Measurements from ENCODE around the gene MRPS16. TPM values are rescaled to one million over a fixed set of nuclear protein-coding genes. Genes with fewer than 3 reads are reported as not detected.

Gene MRPS16
- total and polyA plus RNA-seq, 9 of the 15 experiments (the other 6 are each of a cell fraction or from before 2014, with no cell fraction given) = 65.0 to 239 (median 146) TPM

GRCh38 chr10:73264423-73264822 is 12.0 kb upstream of the MRPS16 start:
- intact Hi-C loops (cut with micrococcal nuclease) (loop anchor here (1.0 kb wide), 1 partner anchor 265 kb away; no protein-coding TSS in a partner anchor), in situ Hi-C loops (cut with MboI) (no loop called here)
- FAIRE-seq = no peak
- BruUV-seq (replicated peaks) = no TSS peak
- no peak for DNase-seq (ENCODE audit: extremely low read depth in 1 of 4, low spot score in 3 of 4)
- WGBS (ENCODE audit: insufficient coverage, low coverage, missing lambda C conversion rate) = 79% methylated on average over 2 of the region's 2 CpGs
- Histone ChIP-seq H3K9ac (ENCODE audit: insufficient read depth in 1 of 2, low read depth in 2 of 2, low read length in 2 of 2) (no peak overlapping the region), H3K9me1 (ENCODE audit: control insufficient read depth, insufficient read depth, low read length) (no peaks in the 10 kb centered on the region), H3K27me3 (ENCODE audit: control insufficient read depth in 2 of 2, insufficient read depth in 2 of 2, low read length in 2 of 2) (no peaks in the 10 kb centered on the region), H2AFZ (ENCODE audit: low read depth, low read length) (no peak overlapping the region), H3K9me3 (replicated peaks; ENCODE audit: control insufficient read depth, insufficient read depth, low read depth, low read length) (peaks cover 7% of the 10 kb centered on the region; the same call in 1 of the 2 replicates), H3K27ac (ENCODE audit: extremely low read depth, low read depth, low read length) (no peak overlapping the region), H3K4me3 (no peak overlapping the region), H3K4me1 (replicated peaks in 1 of 2; ENCODE audit: control insufficient read depth in 2 of 2, insufficient read depth in 2 of 2, low read length in 2 of 2) (peaks cover 0 to 7% of the 10 kb centered on the region in 2 experiments; a peak in 2 of 5 replicates), H3K79me2 (ENCODE audit: control insufficient read depth, insufficient read depth, low read length) (no peaks in the 10 kb centered on the region), H4K20me1 (replicated peaks; ENCODE audit: control insufficient read depth, insufficient read depth, low read length) (no peaks in the 10 kb centered on the region), H3K4me2 (ENCODE audit: insufficient read depth, low read length) (no peak overlapping the region), H3K36me3 (ENCODE audit: control insufficient read depth, insufficient read depth, low read length) (no peaks in the 10 kb centered on the region)
- ATAC-seq = no peak
- CTCF ChIA-PET (ENCODE audit: low intra/inter-chr PET ratio) = interaction anchor here (1.1 to 2.1 kb wide), 2 partner anchors 377 to 379 kb away, joined by 4 to 13 read pairs; no protein-coding TSS in a partner anchor
- POLR2A ChIA-PET = interaction anchor here (0.9 to 4.1 kb wide), 6 partner anchors 8 to 31 kb away, joined by 3 to 26 read pairs (median 6); partner anchors contain the start of genes DNAJC9 and MRPS16
- TF ChIP-seq NELFE (IDR thresholded peaks at IDR 0.05; ENCODE audit: insufficient read depth, insufficient read length) = no peak
- no peak for TF ChIP-seq NR4A1 (CRISPR knock-in tag; IDR thresholded peaks at IDR 0.05)
- TF ChIP-seq NR4A1 (tag; IDR thresholded peaks at IDR 0.05) = no peak
- no peak for TF ChIP-seq U2AF2 (optimal IDR thresholded peaks at IDR 0.05; ENCODE audit: low read depth, low read length)
- no peak for TF ChIP-seq TARDBP (IDR thresholded peaks at IDR 0.05)
- TF ChIP-seq POLR2G (IDR thresholded peaks at IDR 0.05; ENCODE audit: low read depth, low read length) = no peak
- no peak for TF ChIP-seq CBFB (CRISPR knock-in tag; IDR thresholded peaks at IDR 0.05)
- no peak for TF ChIP-seq ZNF253 (CRISPR knock-in tag; conservative IDR thresholded peaks at IDR 0.05)
- TF ChIP-seq MAFG (tag; conservative IDR thresholded peaks at IDR 0.05) = peak; percentile 79
- peak; percentile 40; the same call in 1 of the 2 replicates for TF ChIP-seq MAFK (IDR thresholded peaks at IDR 0.05; ENCODE audit: low read length)
- no peak for TF ChIP-seq ARID2 (IDR thresholded peaks at IDR 0.05)
- TF ChIP-seq ZNF316 (IDR thresholded peaks at IDR 0.05) = peak; percentile 92
- peak; percentile 37; the same call in 1 of the 2 replicates for TF ChIP-seq MAFF (IDR thresholded peaks at IDR 0.05; ENCODE audit: low read length)
- TF ChIP-seq NFE2 (IDR thresholded peaks at IDR 0.05; ENCODE audit: low read depth) = peak; percentile 14; the same call in 1 of the 2 replicates
- TF ChIP-seq ZNF668 (CRISPR knock-in tag; IDR thresholded peaks at IDR 0.05) = no peak
- no peak for TF ChIP-seq SAFB (IDR thresholded peaks at IDR 0.05; ENCODE audit: borderline replicate concordance, low read depth, low read length)
- no peak for TF ChIP-seq SIN3A (IDR thresholded peaks at IDR 0.05; ENCODE audit: borderline replicate concordance in 2 of 2, control insufficient read depth in 1 of 2, low read depth in 2 of 2, low read length in 2 of 2)
- TF ChIP-seq STAT6 (CRISPR knock-in tag; IDR thresholded peaks at IDR 0.05) = no peak
- TF ChIP-seq C11orf30 (IDR thresholded peaks at IDR 0.05; ENCODE audit: low read depth) = peak; percentile 80
